T-helper 22 cell (primary cell): ENCODE data around the gene DNER.

ENCODE experiments used
- DNase-seq: peaks from one replicate; pipeline ENCODE4 v3.0.0-alpha.2; 2020; ENCODE audit warnings: low read depth

DNER gene

DNA sequence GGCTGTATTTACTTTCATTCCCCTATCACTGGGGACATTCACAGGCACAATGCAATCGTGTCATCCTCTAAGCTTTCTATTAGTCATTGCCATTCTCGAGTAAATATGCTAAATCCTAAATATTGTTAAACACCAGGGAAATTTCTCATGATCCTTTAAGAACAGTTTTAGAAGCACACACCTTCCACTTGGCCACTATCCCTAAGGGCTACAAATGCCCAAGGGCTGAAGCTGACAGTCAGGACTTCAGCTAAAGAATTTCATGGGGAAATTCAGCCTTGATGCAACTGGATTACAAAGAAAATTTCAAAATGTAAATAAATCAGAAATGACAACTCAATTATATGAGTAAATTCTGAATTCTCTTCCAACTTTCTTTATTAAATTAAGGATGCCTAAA, 280.2 kb downstream of the DNER start:
- no peak for DNase-seq

DNA sequence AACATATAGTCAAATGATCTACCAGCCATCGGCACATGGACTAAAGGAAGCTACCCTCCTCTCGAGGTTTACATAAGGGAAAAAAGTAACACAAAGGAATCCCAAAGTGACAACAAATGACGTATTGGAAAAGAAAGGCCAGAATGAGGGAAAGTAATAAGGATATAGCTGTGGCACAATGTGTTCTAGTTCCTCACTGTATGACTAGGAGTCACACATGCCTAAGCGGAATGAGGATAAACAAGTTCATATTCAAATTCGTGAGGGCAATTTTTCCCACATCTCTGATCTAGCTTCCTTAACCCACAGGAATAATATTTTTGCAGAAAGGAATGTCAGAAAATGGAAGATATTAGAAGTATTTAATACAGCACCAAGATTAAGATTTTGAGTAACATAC, 281.0 kb downstream of the DNER start:
- DNase-seq = no peak

DNA sequence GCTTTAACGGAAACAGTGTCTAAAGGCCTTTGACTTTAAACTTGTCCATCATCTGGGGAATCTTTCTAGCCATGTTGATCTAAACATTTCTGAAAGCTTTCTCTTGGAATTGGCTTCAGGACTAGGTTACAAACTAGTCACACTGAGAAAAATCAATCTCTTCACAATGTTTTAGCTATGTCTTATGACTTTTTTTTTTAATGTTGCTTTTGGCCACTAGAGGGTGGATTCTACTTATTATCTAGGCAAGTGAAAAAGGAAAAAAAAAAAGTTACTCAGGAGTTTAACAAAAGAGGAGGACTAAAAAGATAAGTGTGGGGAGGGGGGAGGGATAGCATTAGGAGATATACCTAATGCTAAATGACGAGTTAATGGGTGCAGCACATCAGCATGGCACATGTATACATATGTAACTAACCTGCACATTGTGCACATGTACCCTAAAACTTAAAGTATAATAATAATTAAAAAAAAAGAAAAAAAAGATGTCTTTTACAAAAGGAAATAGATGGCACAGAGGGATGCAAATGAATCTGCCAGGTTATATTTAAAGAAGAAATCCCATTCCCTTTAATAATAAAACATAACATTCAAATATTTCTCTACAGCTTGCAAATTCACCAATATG, 282.9 kb downstream of the DNER start:
- DNase-seq = no peak

DNA sequence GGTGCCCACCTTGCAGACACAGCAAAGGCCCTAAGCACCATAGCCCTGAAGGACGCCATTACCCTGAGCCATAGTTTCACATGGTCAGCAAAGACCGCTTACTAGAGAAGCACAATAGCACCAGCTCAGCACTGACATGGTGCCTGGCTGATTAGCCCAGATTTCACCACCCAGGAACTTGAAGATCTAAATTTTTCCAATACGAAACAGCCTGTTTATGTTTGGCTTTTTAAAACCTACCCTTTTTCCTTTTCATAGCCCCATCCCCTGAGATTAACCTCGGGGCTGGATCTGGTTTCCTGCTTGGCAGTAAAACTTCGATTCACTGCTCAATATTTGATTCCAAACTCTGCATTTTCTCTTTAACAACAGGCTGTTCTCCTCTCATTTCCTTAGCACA, 284.8 kb downstream of the DNER start:
- DNase-seq = no peak

DNA sequence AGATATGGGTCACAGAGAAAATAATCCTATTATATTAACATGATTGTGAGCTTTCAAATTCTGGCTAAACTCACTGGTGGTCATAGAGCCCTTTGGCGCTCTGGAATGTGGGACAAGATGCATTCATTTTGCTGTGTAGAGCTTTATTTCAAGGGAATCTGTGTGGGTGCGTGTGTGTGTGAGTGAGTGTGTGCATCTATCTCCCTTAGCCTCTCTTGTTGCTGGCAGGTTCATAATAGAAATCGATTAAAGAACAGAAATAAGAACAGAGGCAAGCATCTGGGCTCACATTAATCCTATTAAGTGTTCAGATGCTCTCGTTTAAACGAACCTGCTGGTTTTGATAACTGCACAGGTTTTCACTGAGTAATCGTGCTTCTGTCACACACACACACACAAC, 287.9 kb downstream of the DNER start:
- DNase-seq = no peak

DNA sequence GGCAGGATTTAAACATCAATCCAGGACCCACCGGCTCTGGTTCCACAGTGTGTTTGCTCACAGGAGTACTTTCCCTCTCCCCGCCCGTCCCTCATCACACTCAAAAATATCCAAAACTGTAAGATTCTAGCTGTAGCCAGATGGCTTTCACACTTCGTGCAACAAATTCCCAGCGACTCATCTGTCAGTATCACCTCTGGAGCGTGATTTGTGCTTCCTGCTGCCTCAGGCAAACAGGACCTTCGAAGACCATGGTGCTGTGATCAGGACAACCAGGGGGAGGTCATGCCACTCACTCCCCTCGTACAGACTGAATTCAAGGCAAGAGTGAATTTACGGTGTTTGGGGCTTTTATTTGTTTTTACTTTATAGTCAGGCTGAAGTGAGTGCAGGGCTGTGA, 288.8 kb downstream of the DNER start:
- DNase-seq = no peak

DNA sequence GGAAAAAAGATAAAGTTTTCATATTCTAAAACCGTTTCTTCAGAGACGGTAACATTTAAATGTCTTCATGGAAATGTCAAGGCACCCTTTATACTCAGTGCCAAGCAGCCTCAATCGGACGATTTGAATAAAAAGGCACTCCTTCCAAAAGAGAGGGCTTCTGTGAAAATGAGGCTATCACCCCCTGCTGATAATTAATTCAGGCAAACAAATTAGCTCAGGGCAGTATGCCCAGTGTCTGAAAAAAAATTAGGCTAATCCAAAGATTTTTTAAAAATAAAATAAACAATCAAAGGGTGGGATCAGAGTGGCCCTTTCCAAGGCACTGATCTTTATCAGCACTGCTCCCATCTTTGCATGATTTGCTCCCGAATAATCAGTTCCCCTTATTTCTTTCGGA, 292.3 kb downstream of the DNER start:
- no peak for DNase-seq

DNA sequence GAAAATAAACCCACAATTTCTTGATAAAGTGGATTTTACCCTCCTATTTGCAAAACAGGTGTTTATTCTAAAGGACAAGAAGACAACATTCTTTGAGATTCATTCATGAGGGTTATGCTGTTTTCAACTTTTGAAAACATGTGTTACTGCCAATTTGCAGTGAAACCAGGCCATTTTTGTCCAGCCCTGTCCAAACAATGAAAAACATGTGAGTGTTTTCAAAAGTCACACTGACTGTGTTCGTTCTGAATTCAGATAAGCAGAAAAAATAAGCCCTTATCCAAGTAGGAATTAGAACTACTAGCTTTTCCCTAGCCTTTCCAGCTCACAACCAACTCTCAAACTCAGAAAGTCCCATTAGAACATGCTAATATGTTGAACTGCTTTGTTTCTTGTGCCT, 295.2 kb downstream of the DNER start:
- DNase-seq = no peak

DNA sequence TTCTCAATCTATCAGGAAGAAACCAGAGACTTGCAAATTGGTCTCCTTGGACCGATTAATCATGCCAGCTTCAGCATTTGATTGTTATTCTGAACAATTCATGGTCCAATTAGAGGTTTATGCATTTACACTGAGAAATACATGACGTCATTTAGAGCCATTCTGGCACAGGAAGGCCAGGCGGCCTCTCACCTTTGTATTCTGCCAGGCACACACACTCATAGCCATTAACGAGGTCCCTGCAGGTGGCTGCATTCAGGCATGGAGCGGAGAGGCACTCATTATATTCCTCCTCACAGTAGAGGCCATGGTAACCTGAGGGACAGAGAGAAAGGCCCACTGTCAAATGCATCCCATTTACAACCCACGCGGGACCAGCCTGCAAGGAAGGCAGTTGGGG, 296.4 kb downstream of the DNER start:
- DNase-seq = no peak

DNA sequence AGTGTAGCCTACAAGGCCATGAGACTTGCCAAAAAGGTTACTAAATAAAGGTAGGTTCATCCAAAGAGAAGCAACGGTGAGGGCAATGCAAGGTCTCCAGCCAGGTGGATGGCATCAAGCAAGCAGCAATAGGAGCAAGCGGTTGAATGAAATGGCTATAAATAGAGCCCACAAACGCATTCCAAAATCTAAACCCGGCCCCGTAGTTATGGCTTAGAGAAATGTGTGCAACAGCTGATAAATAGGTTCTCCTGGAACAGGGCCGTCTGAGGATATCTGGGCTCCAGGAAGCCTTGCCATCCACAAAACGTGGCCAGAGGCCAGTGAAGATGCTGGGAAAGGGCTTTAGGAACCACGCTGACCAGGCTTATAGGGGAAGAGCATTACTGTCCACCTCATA, 297.2 kb downstream of the DNER start:
- DNase-seq = no peak

DNA sequence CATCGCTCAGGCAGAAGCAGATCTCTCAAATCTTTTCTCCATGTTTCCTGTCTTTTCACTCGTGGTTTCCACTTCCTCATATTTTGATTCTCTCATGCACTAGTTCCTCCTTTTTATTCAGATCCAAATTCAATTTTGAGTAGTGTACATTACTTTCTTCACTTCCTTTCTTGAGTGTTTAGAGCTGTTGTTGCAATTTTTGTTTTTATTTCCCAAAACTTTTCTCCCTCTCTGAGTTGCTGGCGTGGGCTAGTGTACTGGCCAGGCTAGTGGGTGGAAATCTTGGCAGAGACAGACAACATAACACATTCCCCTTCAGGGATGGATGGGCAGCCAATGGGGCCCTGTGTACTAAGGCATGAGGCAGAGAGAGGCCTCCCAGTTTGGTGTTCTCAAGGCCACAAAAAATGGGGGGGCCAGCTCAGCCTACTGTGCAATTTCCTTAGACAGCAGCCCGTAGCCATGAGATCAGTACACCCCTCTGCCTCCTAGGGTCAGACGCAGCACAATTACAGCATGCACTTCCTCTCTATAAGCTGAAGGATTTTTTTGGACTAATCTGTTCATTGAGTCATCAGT, 298.1 kb downstream of the DNER start:
- no peak for DNase-seq

DNA sequence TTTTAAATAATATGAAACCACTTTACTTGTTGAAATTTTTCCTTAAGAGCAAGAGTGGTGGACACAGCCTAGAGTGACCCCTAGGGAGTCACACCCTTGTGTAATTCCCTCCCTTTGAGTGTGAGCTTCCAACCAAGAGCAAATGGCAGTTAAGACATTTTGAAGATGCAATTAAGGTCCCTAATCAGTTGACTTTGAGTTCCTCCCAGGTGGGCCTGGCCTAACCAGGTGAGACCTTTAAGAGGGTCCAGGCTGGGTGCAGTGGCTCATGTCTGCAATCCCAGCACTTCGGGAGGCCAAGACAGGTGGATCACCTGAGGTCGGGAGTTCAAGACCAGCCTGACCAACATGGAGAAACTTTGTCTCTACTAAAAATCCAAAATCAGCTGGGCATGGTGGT, 299.7 kb downstream of the DNER start:
- DNase-seq = no peak

DNA sequence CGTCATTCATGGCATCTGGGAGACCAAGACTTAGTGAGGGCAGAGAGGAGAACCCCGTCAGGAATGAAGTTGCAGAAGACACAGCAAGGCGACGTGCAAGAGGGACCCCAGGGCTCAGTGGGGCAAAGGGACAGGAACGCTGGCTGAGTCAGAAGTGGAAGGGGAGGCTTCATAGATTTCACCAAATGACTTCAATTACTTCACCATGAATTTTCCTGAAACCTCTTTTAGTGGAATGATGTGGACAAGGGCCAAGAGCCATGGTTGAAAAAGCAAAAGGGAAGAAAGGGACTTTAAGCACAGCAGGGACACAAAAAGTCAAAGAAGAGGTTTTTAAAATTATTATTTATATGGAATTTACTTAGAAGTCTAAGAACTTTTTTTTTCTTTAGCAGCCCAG, 301.7 kb downstream of the DNER start:
- DNase-seq = no peak

DNA sequence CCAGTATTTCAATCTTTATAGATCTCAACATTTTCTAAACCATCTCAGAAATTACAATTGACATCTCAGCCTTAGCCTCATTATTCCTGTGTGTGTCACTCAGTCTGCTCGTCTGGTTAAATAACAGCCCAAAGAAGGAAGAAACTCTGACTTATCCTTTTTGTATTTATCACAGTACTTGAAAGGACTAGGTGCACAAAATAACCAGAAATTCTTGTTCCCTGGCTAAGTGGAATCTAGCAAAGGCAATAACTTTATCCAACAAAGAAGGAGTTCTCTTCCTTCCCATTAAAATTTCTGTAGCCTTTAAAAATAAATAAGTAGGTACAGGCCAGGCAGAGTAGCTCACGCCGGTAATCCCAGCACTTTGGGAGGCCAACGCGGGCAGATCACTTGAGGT, 303.4 kb downstream of the DNER start:
- DNase-seq = no peak

DNA sequence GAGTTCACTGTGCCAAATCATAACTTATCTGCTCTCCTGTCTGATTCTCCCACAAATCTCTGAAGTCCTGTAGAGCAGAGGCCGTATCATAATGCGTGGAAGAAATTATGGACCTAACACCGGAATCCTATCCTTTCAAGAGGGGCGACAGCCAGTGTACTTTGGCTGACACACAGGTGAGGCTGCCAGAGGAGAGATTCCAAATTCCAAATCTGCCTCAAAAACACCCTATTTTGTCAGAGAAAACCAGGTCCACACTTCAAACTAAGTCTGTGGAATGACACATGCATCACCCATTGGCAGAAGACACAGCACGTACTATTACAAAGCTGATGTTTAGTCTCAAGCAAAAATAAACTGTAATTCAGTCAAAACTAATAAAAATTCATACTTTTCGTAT, 304.1 kb downstream of the DNER start:
- no peak for DNase-seq

DNA sequence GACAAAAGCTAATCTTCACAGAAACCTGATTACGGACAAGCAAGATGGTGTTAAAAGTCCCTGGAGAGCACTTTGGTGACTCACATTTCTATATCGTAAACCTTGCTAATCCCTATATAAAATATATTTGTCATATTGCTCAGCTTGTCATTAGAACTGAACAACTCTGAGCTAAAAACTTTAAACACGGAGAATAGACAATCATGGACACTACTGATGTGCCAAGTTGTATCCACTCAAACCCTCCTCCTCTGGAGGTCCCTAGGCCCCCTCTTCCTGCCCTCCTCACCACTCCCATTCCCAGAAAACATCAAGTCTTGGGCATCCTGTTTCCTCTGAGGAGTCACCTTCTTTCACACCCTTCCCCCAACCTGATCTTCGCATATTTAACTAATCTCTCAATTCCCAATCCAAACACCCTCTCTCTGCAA, 304.6 kb downstream of the DNER start:
- no peak for DNase-seq

DNA sequence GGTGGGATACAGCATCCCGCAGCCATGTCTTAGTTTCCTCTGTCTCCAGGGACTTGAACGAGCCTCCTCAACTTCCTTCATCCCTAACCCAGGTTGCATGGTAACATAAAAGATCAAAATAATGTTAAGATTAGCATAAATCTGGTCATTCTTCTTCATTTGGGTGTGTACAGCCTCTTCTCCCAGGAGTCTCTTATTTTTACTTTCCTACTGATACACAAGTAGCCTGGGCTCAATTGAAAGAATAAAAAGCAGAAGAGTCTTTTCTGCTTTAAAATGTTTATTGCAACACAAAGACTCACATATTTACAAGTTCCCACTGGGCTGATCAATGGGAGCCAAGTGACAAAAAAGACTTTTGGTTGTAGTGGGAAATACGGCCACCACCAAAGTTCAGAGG, 305.4 kb downstream of the DNER start:
- DNase-seq = no peak

DNA sequence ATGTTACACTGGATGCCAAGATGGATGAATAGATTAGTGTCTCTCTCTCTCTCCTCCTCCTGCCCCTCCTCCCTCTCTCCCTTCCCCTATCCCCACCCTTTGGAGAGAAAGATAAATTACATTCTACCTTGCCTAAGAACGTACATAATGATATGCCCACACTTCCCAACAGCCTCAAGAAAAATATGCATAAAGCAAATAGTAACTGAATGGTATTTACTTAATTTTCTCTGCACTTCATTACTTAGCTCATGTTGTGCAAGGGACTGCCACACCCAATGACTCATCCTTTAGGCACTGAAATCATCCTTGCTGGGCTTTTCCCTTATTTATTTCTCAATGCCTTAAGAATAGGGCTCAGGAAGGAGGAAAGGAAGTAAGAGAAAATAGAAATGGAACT, 306.0 kb downstream of the DNER start:
- DNase-seq = no peak

DNA sequence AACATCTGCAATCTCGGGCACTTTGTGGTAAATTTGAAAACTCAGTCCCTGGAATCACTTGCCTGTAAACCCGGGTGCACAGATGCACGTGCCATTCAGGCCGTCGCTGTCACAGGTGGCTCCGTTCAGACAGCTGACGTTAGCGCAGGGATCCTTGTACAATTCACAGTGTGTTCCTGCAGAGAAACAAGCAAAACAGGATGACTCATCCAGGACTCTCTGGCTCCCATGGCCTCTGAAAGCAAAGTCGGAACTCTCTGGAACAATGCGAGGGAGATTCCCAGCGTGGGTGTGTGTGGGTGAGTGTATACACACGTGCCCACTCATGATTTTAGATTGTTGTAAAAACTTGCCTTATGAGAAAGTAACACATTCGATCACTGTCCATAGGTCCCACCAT, 307.2 kb downstream of the DNER start:
- DNase-seq = no peak

DNA sequence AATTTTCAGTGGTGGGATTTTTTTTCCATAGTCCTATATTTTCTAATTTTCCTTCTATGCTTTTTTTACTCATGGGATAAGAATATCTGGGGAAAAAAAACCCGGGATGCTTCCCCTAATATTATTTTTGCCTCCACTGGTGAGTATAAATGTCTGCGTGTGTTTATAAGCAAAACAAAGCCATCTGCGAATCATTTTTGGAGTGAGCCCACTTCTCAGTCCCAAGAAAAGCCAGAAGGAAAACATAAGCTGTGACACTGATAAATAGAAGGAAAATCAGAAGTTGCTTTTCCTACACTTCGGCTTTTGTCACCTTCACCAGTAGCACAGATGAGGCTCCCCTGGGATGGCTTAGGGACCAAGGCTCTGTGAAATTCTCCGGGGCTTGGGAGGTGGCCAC, 308.6 kb downstream of the DNER start:
- DNase-seq = no peak

DNA sequence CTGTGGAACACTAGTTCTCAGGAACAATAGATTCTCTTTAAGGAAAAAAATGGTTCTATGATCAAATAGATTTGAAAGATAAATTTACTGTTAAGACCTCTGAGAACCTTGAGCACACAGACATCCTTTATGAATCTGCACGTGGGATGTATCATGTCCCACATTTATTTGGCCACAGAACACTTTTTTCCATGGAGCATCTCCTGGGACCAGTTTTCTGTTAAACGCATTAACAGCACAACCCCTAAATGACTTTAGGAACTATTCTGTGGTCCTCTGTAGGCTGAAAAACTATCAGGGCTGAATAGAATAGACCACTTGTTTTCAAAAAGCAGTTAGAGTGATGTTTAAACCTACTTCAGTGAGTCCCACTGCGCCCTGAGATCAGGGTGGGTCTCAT, 311.1 kb downstream of the DNER start:
- no peak for DNase-seq

DNA sequence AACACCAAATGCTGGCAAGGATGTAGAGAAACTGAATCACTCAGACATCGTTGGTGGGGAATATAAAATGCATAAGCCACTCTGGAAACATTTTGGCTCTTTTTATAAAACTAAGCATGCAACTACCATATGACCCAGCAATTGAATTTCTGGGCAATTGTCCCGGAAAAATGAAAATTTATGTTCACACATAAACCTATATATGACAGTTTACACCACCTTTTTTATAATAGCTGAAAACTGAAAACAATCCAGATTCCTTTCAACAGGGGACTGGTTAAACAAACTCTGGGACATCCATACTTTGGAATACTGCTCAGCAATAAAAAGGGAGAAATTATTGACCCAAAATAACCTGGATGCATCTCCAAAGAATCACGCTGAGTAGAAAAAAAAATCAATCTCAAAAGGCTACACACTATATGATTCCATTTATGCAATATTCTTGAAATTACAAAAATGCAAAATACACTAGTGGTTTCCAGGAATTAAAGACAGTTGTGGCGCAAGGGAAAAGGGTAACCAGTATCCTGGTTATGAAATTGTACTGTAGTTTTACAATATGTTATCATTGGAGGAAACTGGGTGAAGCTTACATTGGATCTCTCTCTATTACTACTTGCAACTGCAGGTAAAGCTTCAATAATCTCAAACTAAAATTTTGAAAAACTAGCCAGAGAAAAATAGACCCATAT, 313.0 kb downstream of the DNER start:
- no peak for DNase-seq

DNA sequence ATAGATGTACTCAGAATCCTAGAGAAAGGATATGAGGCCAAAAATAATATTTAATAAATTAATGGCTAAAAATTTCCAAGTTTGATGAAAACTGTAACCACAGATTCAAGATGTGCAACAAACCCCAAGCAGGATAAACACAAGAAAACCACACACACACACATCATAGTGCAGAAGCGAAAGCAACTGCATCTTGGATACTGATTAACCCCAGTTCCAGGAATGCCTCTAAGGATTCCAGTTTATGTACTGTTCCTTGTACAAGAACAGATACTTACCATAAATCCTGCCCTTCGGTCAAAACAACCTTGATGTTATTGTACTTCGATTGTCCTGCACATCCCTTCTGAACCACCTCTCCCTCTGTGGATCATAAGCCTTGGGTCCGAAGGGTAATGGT, 320.4 kb downstream of the DNER start:
- DNase-seq = no peak

DNA sequence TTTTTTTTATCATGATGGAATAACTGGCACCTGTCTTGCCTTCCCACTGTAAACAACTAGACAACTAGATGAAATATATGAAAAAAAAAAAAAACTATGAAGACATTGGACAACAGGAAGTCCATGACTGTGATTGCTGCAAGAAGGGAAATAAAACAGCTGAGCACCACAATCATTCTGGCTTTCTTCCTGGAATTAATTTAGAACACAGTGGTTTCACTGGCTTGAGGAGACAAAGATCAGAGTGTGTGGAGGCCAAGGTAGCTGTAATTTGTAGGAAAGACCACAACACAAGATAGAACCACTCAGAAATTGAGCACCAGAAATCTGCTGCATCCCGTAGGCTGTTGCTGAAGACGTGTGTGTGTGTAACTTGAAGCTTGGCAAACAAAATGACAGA, 322.2 kb downstream of the DNER start:
- no peak for DNase-seq
